Measurements from ENCODE around the gene DDR2.

The DDR2 gene

DNA sequence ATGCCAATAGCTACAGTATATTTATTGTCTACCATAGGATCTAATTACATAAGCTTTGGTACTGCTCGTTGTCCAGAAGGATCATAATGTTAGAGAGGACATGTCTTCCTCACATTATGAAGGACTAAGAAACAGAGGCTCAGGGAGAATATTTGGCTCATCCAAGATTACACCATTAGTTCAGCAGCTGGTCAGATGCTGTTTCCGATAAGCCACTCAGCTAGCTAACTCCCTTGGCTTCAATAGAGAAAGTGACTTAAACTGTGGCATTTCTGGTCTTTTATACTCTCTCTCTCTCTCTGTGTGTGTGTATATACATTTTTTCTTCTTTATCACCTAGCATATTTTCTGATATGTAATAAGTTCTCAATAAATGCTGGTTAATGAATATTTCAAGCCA, 70.4 kb downstream of the DDR2 start:
- no peak overlapping the region for H3K4me3 ChIP-seq (ENCODE audit: low read depth, low read length)
- DNase-seq (ENCODE audit: low read depth): no peak
- TF ChIP-seq MYC (IDR thresholded peaks at IDR 0.05; ENCODE audit: low read depth, low read length) (no peak), POLR2A (IDR thresholded peaks at IDR 0.05; ENCODE audit: extremely low read depth, insufficient read length) (no peak)
- TF ChIP-seq, protein P1, sequence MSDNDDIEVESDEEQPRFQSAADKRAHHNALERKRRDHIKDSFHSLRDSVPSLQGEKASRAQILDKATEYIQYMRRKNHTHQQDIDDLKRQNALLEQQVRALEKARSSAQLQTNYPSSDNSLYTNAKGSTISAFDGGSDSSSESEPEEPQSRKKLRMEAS (IDR thresholded peaks at IDR 0.05; ENCODE audit: low read depth, low read length): no peak
- TF ChIP-seq, protein P2, sequence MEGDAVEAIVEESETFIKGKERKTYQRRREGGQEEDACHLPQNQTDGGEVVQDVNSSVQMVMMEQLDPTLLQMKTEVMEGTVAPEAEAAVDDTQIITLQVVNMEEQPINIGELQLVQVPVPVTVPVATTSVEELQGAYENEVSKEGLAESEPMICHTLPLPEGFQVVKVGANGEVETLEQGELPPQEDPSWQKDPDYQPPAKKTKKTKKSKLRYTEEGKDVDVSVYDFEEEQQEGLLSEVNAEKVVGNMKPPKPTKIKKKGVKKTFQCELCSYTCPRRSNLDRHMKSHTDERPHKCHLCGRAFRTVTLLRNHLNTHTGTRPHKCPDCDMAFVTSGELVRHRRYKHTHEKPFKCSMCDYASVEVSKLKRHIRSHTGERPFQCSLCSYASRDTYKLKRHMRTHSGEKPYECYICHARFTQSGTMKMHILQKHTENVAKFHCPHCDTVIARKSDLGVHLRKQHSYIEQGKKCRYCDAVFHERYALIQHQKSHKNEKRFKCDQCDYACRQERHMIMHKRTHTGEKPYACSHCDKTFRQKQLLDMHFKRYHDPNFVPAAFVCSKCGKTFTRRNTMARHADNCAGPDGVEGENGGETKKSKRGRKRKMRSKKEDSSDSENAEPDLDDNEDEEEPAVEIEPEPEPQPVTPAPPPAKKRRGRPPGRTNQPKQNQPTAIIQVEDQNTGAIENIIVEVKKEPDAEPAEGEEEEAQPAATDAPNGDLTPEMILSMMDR (IDR thresholded peaks at IDR 0.05; ENCODE audit: low read depth, low read length): no peak

DNA sequence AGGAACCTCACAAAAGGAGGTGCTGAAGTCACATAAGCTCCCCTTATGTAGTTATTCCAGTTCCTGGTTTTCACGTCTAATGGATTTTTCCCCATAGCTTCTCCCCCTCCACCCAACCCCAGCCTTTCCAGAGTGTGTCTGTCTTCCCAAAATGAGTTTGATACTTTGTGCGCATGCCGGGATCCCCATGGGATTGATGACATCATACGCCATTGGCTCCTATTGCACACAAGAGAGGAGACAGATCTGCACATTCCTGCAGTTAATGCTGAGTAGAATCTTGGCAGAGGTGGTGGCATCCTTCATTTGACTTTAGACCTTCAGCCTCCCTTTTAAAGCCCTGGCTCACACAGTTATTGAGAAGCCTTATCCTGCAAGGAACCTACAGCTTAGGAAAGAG, 71.4 kb downstream of the DDR2 start:
- TF ChIP-seq MYC (IDR thresholded peaks at IDR 0.05; ENCODE audit: low read depth, low read length) (no peak), POLR2A (IDR thresholded peaks at IDR 0.05; ENCODE audit: extremely low read depth, insufficient read length) (no peak)
- TF ChIP-seq, protein P2 (IDR thresholded peaks at IDR 0.05; ENCODE audit: low read depth, low read length): no peak
- TF ChIP-seq, protein P1 (IDR thresholded peaks at IDR 0.05; ENCODE audit: low read depth, low read length): no peak
- H3K4me3 ChIP-seq (ENCODE audit: low read depth, low read length): no peak overlapping the region

DNA sequence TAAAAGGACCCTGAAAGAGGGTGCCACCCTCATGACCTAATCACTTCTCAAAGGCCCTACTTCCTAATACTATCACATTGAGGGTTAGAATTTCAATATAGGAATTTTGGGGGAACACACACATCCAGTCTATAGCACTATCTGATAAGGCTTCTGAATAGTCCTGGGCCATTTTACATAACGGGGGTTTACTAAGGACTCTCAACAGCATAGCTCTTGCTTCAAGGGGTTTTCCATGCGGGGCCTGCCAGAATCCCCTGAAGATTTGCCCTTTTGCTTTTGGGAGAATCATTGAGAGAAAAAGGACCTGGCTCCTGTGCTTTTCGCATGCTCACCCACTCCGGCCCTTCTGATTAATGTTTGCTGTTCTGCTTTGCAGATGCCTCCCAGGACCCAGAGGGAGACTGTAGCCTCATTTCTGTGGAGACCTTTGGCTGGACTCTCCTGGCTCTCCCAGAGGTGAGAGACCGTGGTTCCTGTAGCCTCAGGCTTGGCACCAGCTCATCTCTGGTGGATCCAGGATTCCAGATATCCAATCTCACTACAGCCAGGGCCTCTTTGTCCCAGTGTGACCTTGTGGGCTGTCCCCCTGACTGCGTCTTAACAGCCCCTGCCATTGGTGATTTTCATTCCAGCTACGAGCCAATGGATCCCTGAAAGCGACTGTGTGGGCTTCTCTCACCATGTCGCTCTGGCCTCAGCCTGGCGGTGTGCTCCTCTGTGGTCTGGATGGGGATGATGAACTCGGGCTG, 72.6 kb downstream of the DDR2 start:
- no peak overlapping the region for H3K4me3 ChIP-seq (ENCODE audit: low read depth, low read length)
- TF ChIP-seq, protein P2 (IDR thresholded peaks at IDR 0.05; ENCODE audit: low read depth, low read length): no peak
- TF ChIP-seq, protein P1 (IDR thresholded peaks at IDR 0.05; ENCODE audit: low read depth, low read length): no peak
- no peak for TF ChIP-seq POLR2A (IDR thresholded peaks at IDR 0.05; ENCODE audit: extremely low read depth, insufficient read length)
- no peak for TF ChIP-seq MYC (IDR thresholded peaks at IDR 0.05; ENCODE audit: low read depth, low read length)
- no peak for DNase-seq (ENCODE audit: low read depth)

More for the DNA sequence above, 71.4 kb downstream of the DDR2 start:
- no peak for DNase-seq (ENCODE audit: low read depth)

DNA sequence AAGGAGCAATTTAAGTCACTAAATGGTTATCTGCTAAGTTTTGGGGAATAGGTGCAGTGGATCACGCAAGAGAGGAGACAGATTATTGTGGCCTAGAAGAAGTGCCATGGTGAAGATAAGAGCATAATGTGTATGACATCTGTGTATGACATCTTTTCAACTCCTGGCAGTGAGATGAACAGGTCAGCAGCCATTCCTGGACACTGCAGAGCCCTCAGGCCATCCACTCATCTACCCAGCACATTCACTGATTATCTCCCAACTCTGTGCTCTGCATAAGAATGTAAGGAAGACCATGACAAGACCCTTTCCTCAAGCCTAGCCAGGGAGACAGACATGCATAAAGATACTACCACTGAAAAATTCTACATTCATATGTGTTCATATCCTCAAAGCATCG, 73.7 kb downstream of the DDR2 start:
- DNase-seq (ENCODE audit: low read depth): no peak
- TF ChIP-seq POLR2A (IDR thresholded peaks at IDR 0.05; ENCODE audit: extremely low read depth, insufficient read length): no peak
- TF ChIP-seq, protein P2 (IDR thresholded peaks at IDR 0.05; ENCODE audit: low read depth, low read length): no peak
- no peak for TF ChIP-seq MYC (IDR thresholded peaks at IDR 0.05; ENCODE audit: low read depth, low read length)
- TF ChIP-seq, protein P1 (IDR thresholded peaks at IDR 0.05; ENCODE audit: low read depth, low read length): no peak
- no peak overlapping the region for H3K4me3 ChIP-seq (ENCODE audit: low read depth, low read length)

DNA sequence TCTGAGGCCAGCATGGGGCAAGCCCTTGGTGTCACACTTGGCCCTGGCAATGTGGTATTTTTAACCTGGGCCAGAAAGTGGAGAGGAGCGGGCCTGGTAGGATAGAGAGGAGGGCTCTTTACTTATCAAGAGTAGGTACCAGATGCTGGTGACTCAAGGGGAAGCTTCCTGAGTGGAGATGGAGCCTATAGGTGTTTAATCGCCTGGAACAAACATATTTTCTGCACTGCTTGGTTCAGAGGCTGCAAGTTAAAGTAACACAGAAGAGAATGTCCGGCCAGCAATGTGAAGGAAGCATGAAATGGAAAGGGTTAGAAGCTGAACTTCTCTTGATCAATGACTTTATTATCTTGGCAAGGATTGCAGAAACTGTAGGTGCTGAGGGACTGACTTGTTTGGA, 74.3 kb downstream of the DDR2 start:
- no peak for TF ChIP-seq POLR2A (IDR thresholded peaks at IDR 0.05; ENCODE audit: extremely low read depth, insufficient read length)
- no peak for TF ChIP-seq MYC (IDR thresholded peaks at IDR 0.05; ENCODE audit: low read depth, low read length)
- TF ChIP-seq, protein P2 (IDR thresholded peaks at IDR 0.05; ENCODE audit: low read depth, low read length): no peak
- TF ChIP-seq, protein P1 (IDR thresholded peaks at IDR 0.05; ENCODE audit: low read depth, low read length): no peak
- no peak for DNase-seq (ENCODE audit: low read depth)
- no peak overlapping the region for H3K4me3 ChIP-seq (ENCODE audit: low read depth, low read length)
